GM19025 (cell line): Measurements from ENCODE around the gene HDHD3.
"Not testable (repeated sequence)": the region's sequence is repeated elsewhere in the genome, so short reads cannot be mapped to it uniquely, and the experiment has no call there.

Source experiments
- ATAC-seq: cut with Tn5 transposase; IDR thresholded peaks from one replicate; pipeline ENCODE4 v1.9.1; 2021; ENCODE audit warnings: mild to moderate bottlenecking, low read depth, moderate library complexity; ENCODE audit not compliant: unreplicated experiment

Gene HDHD3, protein sequence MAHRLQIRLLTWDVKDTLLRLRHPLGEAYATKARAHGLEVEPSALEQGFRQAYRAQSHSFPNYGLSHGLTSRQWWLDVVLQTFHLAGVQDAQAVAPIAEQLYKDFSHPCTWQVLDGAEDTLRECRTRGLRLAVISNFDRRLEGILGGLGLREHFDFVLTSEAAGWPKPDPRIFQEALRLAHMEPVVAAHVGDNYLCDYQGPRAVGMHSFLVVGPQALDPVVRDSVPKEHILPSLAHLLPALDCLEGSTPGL

DNA sequence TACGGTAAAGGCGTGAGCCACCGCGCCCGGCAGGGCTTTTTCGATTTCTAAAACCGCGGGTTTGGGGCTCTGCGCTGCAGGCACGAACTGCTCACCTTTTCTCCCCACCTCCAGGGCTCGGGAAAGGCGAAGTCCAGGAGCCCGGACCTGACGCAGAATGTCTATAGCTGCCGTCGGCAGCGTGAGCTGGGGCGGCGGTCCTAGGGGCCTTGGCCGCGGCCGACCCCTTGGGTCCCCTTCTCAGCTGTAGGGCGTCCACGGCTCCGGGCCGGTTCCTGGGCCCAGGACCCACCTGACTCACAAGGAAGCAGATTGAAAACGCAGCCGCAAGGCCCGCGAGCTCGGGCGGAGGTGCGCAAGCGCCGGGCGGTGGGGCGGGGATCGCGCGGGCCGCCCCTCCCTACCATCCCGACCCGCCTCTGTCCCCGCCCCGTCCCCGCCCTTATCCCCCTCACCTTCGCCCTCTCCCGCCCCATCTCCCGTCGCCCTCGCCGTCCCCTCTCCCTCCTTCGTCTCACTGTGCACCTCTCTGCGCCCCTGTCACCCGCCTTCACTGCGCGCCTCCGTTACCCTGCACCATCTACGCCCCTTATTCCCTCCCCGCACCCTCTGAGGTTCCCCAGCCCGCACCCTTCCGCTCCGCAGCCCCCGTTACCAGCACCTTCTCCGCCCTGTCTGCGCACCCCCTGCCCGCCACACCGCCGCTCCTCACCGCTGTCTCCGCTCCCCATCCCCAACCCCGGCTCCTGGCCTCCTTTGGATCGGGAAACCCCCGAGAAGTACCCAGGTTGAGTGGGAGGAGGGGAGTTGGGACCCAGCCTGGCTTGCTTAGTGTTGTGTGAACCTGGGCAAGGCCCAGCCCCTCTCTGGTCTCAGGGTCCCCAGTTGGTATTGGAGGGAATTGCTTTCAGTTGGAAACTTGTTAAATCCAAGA lies at the start of gene HDHD3:
Gene HDHD3 (minus strand): TSS at position 353 of the 934 bp plus-strand sequence. CDS start 2,632 bp downstream, outside the sequence.
- ATAC-seq, result peak; percentile 83

DNA sequence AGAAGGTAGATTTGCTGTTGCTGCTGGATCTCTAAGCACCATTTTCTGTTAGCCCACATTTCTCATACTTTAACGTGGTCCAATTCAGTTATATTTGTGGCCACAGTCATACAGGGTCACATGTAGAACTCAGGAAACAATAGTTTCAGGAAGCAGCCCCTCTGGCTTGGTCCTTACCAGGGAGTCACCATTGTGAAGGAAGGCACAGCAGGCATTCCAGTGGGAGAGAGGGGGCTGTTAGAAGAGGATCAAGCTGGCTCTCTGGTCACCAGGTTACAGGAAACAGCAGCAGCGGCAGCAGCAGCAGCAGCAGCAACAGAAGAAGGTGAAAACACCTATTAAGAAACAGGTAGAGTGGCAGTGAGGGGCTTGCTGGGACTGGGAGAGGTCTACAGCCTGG lies 48.3 kb upstream of the HDHD3 start:
- ATAC-seq, result no peak

DNA sequence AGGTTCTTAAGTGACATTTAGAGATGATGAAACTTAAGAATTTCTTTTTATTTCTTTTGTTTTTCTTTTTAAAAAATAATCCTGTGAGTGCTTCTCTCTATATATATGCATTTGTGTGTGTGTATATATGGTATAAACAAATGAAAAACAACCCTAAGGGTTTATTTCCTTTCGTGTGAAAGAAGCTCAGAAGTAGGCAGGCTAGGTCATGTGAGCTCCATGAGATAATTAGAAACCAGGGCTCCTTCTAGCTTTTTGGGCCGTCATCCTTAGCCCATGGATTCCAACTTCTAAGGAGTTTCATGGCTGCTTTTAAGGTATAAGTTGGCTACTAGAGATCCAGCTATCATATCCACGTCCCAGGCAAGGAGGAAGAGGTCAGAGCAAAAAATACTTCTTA lies 44.9 kb upstream of the HDHD3 start:
- no peak for ATAC-seq

DNA sequence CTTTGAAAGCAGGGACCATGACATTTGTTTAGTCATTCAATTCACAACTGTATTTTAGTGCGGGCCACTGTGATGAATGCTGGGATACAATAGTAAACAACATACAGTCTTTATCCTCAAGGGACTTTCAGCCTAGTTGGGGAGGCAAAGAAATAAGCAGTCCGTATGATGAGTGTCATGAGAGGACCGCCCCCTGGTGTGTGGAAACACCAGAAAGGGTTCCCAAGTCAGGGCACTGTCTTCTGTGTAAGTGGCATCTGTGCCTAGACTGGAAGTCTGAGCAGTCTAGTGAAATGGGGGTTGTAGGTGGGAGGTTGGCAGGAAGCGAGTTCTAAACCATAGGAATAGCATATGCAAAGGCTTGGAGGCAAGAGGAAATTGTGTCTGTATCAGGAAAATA lies 40.6 kb upstream of the HDHD3 start:
- no peak for ATAC-seq

DNA sequence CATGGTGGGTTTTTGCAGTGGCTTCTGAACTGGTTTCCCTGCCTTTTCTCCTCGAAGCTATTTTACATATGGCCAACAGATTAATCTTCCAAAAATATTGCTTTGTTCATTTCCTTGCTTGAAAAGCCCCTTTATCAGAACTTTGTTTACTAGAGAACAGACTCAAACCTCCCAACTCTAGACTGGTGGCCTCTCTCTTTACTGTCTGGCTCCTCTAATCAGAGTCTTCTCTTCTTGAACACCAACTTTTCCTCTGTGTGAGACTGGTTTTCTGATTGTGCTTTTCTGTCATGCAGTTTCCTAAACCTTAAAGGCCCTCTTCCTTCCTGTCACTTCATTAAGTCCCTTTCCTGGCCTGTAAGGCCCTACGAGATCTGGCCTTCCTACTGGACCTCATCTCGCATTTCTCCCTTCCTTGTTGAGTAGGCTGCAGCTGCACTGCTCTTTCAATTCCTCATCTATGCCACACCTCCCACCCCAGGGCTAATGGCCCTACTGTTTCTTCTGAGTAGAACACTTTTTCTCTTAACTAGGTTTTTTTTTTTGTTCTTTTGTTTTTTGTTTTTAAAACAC lies 39.4 kb upstream of the HDHD3 start:
- peak; percentile 87 for ATAC-seq

DNA sequence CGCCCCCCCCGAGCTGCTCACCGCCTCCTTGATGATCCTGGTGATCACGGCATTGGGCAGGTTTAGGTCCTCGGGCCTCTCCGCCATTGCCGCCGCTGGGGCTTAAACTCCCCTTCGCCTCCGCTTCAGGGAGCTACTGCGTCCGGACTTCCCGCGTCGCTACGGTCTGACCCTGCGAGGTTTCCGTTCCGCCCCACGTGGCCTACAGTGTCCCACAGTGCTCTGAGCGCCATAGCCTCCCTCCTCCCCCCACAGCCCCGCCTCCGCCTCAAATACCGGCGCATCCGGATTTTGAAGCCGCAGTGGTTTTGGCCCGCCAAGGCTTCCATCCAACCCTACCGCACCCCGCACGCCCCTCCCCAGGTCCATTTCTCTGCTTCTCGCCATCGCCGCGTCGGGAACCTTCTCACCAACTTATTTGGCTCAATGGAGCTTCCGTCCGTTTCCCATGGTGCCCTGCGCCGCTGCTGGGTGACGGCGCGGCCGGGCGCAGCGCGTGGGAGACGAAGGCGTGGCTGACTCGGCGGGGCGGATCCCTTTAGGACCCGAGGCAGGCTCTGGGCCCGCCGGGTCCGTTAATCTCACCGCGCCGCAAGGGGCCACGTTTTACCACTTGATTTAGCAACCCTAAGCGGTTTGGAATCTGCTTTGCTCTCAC lies 33.5 kb upstream of the HDHD3 start, which contains the start of the genes C9orf43 and POLE3:
Gene C9orf43 (plus strand): TSS at position 541 of the 658 bp plus-strand sequence. CDS start 2,747 bp downstream, outside the sequence.
Gene POLE3 (minus strand): TSS at position 469 of the 658 bp plus-strand sequence. CDS start 382 bp downstream, at position 87.
- peak; percentile 83 for ATAC-seq

DNA sequence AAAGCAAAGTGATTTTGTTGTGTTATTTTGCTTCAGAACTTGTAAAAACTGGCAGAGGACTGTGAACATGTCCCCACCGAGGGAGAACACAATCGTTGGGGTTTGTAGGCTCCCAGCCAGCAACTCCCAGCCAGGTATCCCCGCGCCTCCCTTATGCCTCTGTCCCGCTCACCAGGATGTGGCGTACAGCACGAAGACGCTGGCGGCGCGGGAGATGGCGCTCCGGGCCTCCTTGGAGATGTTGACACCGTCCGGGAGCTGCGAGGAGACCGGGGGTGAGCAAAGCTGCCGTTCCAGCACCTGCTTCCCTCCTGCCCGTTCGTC lies 33.1 kb upstream of the HDHD3 start:
- ATAC-seq, result no peak

DNA sequence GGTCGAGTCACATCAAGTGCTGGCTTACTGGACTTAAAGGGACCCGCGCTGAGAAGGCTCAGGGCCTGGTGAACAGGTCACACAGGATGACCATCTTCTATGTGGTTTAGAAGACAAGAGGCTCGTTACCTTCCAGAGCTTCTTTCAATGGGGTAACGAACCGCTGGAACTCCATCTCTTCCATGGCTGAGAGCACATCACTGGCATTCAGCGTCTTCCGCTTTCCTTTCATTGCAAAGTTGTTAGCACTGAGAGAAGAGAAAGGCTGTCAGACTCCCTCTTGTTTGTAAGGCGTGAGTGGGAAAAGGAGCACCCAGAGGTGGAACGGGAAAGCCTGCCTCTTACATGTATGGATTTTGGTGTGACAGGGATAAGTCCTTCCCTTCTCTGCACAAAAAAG lies 32.7 kb upstream of the HDHD3 start:
- no peak for ATAC-seq

DNA sequence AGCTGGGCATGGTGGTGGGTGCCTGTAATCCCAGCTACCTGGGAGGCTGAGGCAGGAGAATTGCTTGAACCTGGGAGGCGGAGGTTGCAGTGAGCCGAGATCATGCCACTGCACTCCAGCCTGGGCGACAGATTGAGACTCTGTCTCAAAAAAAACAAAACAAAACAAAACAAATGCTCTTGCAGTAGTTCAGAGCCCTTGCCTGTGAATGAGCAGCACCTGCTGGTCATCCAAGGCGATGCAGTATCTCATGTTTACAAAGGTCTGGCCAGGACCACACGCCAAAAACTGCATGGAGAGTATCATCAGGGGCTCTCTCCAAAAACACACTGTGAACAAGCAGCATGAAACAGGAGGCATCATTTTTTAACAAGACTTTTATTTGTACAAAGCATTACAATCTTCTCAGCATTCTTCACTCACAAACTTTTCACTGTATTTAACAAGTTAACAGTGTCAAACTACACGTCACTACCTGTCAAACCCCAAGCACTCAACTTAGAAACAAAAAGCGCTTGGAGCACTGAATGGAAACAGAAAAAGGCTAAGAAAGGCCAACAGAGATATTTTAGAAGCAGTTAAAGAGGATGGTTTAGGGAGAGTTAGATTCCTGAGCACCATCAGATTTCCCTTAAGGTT lies 30.2 kb upstream of the HDHD3 start:
- not testable (repeated sequence) for ATAC-seq

DNA sequence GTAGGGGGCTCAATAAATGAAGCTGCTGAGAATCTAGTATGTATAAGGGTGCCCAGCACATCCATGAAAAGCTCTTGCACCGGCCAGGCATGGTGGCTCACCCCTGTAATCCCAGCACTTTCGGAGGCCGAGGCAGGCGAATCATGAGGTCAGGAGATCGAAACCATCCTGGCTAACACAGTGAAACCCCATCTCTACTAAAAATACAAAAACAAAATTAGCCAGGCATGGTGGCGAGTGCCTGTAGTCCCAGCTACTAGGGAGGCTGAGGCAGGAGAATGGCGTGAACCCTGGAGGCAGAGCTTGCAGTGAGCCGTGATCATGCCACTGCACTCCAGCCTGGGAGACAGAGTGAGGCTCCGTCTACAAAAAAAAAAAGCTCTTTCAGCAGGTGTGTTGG lies 29.6 kb upstream of the HDHD3 start:
- not testable (repeated sequence) for ATAC-seq

DNA sequence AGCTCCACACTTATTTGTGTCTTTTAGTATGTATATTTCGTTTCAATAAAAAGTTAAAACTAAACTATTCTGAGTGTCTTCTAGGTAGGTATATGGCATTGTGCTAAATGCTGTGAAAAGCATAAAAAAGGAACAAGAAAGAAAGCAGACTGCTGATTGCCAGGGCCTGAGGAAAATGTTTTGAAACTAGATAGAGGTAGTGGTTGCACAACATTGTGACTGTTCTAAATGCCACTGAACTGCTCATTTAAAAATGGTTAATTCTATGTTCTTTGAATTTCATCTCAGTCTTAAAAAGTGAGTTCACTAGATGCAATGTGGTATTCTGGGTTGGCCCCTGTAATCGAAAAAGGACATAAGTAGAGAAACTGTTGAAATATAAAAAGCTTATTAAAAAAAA lies 26.9 kb upstream of the HDHD3 start:
- ATAC-seq, result no peak

DNA sequence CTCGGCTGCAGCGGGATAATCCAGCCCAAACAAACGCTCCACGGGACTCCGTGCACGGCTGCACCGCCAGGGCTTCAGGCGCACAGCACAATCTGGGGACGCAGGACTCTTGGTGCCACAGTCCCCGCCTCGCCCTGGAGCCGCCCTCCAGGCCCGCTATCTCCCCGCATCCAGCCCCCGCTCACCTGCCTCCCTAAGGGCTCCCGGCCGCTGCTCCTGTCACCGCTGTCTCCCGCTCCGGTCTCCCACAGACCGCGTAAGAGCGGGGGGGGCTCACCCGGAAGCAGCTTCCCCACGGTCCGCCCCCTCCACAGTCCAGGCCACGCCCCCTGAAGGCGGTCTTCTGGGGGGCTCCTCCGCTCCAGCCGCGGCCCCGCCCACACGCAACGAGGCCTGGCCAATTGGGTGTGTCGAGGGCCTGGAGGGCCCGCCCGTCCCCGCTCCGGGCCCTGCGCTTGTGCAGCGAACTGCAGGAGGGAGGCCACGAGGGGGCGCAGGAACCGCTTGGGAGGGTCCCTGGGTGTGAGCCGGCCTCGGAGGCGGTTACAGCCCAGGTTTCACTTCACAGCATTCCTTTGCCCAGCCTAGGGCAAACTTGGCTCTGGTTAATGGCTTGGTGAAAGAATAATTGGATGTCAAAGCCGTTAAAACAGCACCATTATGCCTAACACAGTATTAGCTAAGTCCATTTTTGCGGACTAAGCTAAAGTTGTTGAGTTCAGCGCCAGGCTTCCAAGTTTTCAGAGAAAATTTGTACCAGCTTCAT lies 24.4 kb upstream of the HDHD3 start, which contains the start of gene ALAD:
Gene ALAD (minus strand): TSS at position 258 of the 766 bp plus-strand sequence. CDS start 7,725 bp downstream, outside the sequence.
- ATAC-seq, result peak; percentile 99

DNA sequence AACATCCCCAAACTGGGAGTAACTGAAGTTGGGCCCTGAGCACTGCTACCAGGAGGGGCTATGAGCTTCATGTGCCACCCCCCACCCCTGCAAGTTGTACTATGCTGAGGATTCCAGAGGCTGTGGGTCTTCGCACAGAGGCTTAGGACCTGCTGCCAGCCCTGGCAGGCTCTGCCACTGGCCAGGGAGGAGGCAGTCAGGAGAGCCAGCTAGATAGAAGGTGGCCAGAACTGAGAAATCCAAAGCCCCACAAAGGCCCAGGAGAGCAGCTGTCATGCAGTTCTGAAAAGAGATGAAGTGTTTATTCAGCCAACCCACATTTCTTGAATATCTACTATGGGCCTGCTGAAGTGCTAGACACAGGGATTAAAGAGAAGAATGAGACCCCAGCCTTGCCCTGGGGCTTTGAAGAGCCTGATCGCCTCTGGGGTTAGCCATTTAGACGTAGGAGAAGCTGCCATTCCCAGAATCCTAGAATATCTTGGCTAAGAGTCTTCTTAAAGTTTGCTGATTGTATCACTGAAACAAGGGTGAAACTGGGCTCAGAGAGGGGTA lies 22.9 kb upstream of the HDHD3 start:
- no peak for ATAC-seq

DNA sequence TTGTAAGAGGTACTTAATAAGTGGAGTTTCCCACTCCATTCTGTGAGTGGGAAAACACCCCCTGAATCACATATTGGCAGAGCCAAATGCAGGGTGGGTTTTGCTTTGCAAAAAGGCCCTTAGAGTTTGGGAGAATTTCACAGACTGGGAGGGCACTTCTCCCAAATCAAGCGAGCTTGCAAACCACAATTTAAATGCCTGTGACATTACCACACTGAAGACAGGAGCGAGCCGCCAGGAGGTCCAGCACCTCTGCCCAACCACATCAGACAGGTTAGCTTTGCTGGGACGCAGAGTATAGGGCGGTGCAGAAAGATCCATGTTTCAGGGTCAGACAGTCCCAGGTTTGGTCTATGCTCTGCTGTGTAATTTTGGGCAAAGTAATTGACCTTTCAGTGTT lies 22.0 kb upstream of the HDHD3 start:
- no peak for ATAC-seq

DNA sequence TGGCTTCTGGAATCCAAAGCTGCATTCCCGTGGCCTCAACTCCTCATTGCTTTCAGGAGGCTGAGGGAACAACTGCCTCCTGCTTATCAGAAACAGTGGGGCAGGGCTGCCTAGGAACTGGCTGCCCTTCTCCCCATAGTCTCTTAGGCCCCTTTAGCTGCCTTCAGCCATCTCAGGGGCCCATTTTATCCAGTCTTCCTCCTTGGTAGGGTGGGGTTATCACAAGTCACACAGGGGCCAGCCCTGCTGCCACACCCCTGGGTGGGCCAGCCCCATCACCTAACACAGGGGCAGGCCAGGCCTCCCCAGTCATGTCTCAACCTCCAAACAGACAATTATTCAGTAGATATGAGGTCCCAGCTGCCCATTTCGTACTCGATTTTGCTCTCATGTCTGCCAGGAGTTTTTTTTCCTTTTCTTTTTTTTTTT lies 20.4 kb upstream of the HDHD3 start:
- no peak for ATAC-seq

DNA sequence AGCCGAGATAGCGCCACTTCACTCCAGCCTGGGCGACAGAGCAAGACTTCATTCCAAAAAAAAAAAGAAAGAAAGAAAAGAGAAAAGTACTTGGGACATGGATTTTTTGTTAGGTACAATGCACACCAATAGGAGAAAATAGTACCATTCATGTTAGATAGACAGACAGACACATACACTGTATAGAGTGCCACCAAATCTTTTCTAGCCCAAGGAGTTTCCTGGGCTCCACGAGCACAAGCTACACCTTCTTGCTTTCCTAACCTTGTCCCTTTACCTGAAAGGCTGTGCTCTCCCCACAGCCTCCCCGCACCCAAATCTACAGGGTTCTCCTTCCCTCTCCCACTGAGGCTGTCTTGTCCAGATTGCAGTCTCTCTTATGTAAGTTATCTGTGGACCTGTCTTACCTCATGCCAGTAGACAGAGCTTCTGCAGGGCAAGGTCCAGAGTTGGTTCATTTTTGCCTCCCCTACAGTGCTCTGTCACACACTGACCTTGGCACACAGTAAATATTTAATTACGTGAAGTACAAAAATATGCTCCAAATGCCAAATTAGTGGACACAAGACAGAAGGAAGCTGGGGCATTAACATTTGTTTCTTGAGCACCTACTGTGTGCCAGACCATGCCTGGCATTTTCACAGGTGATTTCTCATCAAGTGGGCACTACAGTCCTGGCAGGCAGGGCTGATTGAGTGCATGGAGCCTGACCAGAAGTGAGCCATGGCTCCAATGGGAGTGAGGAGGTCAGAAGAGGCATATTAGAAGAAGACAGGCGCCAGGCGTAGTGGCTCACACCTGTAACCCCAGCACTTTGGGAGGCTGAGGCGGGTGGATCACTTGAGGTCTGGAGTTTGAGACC lies 18.4 kb upstream of the HDHD3 start:
- no peak for ATAC-seq

DNA sequence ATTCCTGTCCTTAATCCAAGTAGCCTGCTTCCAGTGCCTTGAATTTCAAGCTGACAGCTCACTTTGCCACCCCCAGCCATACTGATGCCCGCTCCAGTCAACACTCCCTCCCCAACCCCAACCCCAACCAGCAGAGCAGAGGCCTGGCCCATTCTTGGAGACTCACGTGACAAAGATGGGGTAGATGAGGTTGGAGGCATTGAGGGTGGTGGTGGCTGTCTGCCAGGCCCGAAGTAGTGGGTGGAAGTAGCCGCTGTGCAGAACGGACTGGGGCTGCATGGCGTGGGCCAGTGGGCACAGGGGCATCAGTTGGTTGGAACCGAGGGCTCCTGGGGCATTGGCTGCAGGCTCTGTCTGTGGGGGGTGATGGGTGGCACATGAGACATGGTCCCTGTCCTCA lies 16.5 kb upstream of the HDHD3 start:
- ATAC-seq, result no peak

DNA sequence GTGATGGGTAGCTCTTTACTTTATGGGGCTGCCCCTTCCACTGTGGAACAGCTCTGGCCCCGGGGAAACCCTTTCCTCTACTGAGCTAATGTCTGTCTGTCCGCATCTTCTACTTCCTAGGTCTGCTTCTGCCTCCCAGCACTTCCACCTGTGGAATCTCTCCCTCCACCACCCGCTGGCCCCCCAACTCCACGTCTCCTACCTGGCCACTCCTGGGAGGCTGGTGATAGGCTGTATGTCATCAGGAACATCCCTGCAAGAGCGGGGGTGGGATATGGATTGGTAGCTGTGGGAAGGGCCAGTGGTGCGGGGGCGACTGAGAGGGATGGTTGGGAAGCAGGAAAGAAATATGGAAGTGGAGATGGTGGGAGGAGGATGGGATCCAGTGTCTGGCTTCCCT lies 15.1 kb upstream of the HDHD3 start:
- ATAC-seq, result no peak
